Esophagus squamous epithelium (tissue), 4 donors: ENCODE results near the gene OTOF.

ENCODE experiments used
- CTCF ChIP-seq, 6 experiments: fragments of 450-650 bp in 4 of 6; fragments of 200-600 bp in 2 of 6; sonication (generic) in 2 of 6; IDR thresholded peaks; one replicate each; pipeline ENCODE4 v1.5.1; 2016 to 2019; ENCODE audit warnings: antibody characterized with exemption in 6 of 6, mild to moderate bottlenecking in 4 of 6, moderate library complexity in 4 of 6
- POLR2A ChIP-seq, 4 donors: fragments of 450-650 bp; IDR thresholded peaks; one replicate each; pipeline ENCODE4 v1.6.1; 2017; ENCODE audit warnings: antibody characterized with exemption in 4 of 4, mild to moderate bottlenecking in 4 of 4, moderate library complexity in 3 of 4

- TF ChIP-seq CTCF (IDR thresholded peaks at IDR 0.05) = no peak
- TF ChIP-seq POLR2A (IDR thresholded peaks at IDR 0.05) = no peak
Measured at GRCh38 chr2:26454561-26455001, 23.3 kb downstream of the OTOF start.
